Activated CD8-positive, alpha-beta memory T cell treated with anti-CD3 and anti-CD28 coated beads, Interleukin-2, amount 50 U/mL, for 24 hours (primary cell): ENCODE data around the gene MED9.

Source experiments
- DNase-seq: peaks from one replicate; pipeline ENCODE4 v3.0.0-alpha.2; 2020; ENCODE audit errors: extremely low read depth

The MED9 gene

DNA sequence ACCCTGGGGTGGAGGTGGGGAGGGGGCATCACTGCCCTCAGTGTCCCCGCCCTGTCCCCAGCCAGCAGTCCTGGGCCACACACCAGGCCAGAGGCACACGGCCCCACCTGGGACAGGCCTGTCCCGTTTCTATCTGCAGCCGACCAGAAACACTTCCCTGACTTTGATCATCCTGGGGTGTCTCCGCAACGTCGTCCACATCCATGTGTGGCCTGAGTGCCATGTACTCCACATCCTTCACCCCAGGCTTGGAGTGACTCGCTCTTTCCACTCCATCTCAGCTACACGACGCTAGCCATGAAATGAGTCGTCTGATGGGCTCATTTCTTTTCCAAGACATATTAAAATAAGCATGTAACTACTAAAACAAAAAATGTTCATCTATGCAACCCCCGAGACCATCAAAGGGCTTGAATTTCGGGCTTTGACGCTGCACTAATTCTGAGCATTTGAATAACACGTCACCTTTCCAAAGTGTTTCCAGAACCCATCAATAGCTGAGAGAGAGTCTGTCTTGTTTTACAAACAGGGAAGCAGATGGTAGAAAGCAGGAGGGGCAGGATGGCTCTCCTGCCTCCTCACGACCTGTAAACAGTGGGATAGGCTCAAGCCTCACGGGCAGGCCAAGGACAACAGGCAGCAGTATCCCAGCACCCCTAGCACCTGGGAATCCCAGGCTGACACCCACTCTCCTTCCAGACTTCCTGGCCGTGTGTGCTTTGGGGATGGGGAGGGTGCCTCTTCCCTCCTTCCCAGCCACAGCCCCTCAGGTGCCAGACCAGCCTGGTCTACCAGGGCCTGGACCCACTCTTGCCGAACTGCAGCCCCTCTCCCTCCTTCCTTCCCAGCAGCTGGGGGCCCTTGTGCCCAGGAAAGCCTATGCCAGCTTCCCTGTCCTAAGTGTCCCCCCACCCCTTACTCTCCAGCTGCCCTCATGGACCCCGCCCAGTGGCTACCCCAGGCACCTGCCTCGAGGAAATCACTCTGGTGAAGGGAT lies 39.4 kb downstream of the MED9 start:
- DNase-seq: no peak

DNA sequence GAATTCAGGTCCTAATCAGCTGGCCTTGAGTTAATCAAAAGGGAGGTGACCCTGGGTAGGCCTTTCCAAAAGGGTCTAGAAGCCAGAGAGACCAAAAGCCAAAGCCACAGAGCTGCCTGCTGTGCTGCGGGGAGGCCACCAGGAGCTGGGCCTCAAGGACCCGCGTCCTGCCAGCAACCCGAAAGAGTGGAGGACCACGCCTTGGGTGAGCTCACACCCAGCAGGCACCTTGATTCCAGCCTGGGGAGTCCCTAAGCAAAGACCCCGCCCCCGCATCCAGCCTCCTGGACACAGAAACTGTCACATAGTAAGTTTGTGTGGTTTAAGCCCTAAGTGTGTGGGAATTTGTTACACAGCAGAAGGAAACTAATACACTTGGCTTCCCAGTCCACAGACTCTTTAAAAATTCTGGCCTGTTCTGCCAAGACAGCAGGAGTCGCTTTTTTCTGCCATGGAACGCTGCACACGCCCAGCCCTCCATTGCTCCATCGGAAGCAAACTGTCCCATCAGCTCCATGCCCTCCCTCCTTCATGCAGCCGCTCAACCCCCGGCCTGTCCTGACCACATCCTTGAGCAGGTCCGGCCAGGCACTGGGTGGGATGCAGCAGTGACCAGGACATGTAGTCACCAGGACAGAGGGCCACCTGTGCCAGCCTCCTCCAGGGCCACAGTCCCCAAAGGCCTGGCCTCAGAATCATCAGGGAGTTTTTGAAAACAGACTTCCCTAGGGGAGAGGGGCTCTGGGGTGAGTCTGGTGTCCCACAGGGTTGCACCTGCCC lies 40.3 kb downstream of the MED9 start:
- no peak for DNase-seq

DNA sequence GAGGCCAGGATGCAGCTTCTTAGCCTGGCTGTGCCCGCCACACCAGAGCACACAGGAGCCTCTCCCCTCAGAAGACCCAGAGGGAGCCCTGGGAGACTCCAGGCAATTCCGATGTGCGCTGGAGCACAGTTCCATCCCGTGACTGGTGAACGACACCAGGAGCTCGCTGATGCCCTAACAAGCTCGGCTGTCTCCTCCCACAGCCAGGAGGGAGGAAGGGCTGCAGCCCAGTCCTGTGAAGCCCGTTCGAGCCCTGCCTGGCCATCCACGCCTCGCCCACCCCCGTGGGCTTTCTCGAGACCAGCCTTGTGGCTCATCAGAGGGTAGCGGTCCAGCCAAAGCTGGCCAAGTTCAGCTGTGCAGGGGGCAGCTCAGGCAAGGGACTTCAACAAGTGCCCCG lies 41.2 kb downstream of the MED9 start:
- no peak for DNase-seq

DNA sequence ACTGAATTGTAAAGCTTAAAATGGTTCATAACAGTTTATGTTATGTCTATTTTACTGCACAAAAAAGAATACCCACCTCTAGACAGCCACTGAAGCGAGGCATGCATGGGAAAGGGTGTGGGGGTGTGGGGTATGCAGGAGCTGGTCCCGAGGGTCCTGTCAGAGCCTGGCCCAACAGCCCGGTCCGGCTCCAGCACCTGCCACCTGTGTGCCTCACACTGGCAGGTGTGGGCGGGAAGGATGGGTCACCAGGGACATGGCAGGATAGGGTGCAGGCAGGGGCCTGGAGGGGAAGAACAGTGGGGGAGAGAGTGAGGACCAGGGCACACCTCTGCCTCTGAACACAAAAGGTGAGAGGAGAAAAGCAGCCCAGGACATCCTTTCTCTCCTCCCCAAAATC lies 42.2 kb downstream of the MED9 start:
- DNase-seq: no peak

DNA sequence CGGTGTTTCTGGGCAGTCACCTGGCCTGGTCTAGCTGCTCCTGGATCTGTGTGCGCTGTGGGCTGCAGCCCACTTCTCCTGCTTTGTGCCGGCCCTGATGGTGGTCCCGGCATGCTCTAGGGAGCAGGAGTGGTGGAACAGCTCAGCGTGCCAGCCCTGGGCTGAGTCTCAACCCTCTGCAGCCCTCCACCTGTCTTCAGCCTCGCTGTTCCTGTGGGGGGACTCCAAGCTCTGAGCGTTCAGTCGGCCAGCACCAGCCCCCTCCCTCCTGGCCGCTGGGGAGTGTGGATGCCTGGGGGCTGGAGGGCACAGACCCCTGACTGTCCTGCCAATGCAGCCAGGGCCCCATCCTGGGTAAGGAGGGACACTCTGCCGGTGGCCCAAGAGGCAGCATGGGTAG lies 43.1 kb downstream of the MED9 start:
- no peak for DNase-seq

DNA sequence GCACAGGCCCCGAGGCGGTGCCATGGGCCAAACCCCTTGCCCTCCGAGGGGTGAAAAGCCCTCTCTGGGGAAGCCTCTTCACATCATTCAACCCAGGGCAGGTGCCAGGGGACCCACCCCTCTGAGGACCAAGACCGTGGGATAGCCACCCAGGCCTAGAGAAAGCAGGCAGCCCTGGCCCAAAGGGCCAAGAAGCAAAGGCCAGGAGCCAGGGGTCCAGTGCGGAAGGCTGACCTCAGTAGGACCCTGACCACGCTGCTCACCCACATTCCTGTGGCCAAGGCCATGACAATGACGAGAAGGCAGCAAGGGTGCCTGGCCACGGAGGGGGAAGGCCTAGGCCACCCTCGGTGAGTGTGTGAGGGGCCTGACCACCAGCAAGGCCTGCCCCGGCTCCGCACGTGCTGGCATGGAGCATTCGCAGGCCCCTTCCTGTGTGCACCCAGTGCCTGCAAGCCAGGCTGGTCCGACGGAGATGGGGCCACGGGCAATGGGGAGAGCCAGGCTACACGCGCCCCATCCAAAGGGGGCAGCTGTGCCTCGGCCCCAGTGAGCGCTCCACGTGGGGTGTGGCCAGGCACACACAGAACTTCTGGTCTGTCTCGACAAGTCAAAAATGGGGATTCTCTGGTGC lies 43.9 kb downstream of the MED9 start:
- DNase-seq: no peak

DNA sequence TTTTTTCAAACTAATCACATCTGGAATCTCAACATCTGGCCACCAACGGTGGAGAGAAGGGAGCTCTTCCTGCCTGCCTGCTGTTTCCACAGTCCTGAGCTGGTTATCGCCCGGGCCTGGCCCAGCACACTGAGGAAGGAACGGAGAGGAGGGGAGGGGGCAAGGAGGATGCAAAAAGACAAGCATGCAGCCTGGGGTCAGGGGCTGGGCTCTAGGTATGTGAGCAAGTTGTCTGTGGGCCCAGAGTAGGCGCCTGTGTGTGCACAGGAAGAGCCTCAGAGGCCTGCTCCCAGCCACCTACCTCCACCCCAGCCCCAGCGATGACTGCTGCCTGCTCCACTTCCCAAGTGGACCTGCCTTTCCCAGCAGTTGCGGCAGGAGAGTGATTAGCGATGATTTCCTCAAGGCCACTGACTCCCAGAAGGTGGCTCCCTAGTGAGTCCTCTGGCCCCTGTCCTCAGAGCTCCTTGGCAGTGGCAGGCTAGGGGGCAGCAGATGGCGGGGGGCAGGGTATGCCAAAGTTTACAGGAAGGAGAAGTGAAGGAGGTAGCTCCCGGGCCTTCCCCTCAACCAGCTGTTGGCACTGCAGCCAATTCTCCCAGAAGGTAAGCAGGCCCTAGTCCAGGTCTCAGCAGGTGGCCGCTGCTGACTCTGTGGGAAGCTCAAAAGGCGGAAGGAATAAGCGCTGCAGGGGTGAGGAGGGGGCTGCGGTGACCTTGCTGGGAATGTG lies 46.4 kb downstream of the MED9 start:
- DNase-seq: no peak

DNA sequence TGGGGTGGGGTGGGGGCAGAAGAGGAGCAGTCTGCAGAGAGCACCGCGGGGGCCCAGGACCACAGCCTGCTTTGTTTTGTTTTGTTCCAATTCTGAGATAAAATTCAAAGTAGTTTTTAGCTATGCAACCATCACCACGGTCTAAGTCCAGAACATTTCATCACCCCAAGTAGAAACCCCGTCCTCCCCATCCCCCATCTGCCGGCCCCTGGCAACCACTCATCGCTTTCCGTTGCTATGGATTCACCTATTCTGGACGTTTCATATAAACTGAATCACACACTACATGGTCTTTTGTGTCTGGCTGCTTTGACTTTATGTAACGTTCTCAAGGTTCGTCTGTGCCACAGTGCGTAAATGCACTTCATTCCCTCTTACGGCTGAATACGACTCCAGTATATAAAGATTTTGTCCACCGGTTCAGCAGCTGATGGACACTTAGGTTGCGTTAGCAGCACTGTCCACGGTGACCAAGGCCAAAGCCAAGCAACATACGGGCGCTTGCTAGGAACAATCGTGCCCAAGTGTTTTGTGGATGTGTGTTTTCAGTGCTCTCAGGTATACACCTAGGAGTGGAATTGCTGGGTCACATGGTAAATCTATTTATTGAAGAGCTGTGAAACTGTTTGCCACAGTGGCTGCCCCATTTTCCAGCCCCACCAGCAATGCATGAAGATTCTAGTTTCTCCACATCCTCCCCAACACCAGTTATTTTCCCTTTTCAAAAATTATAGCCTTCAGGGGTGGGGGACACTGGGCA lies 47.1 kb downstream of the MED9 start:
- no peak for DNase-seq

DNA sequence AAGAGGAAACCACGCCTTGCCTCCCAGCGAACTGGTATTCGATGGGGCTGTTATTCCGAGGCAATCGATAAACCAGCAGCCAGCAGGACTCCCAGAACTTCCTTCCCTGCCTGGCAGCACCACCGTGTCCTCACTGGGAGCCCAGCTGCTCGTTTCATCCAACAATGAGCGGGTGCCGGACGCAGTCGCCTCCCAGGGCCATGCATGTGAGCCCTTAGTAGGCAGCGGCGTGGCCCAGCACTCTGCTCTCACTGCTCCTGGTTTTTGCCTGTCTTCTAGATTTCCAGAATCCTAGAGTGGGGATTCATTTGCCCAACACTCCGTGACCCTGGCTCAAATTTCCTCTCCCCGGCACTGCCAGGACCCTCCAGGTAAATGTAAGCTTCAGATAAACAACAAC lies 48.5 kb downstream of the MED9 start:
- no peak for DNase-seq

DNA sequence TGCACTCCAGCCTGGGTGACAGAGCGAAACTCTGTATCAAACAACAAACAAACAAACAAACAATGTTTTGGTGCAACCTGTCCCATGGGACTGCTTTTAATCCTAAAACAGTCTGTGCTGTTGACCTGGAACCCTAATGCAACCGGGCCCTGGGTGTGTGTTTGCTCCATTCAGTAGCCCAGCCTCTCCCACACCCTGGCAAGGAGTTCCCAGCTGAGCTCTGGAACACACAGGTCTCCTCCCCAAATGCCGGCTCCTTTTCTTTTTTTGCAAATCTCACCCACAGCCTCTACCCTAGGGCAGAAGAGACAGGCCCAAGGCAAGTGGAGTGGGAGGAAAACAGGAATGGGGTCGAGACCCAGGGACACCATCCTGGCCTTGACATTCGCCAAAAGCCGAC lies 49.2 kb downstream of the MED9 start:
- no peak for DNase-seq

DNA sequence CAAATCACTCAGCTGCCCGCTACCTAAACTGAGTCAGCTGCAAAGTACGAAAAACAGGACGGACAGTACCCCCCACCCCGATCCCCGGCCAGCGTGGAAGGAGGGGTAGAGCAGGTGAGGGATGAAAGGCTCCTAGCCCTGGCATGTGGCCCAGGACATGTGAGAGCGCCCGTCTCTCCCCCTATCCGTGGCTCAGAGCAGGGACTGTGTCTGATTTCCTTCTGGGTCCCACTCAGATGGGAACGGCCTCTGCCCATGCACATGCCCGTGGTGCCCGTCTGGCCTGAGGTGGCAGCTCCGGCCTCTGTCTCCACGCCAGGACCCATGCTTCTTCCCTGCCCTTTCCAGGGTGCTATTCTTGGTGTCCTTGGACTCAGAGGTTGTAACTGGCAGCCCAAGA lies 49.6 kb downstream of the MED9 start:
- no peak for DNase-seq

DNA sequence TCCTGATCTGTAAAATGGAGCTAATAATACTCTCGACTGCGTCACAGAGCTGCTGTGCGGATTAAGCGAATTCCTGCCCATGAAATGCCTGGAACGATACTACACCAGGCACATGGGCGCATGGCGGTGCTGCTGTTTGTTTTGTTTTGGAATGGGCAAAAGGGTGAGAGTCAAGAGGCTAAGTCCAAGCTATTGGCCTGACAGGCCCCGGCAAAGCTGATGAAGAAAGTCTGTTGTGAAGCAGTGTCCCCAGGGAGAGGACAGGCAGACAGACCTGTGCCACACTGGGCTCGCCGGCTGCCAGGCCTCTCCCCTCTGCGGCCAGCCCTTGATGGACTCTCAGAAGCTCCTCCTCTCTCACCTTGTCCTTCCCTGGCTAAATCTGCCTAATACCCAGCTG lies 50.7 kb downstream of the MED9 start:
- DNase-seq: no peak

DNA sequence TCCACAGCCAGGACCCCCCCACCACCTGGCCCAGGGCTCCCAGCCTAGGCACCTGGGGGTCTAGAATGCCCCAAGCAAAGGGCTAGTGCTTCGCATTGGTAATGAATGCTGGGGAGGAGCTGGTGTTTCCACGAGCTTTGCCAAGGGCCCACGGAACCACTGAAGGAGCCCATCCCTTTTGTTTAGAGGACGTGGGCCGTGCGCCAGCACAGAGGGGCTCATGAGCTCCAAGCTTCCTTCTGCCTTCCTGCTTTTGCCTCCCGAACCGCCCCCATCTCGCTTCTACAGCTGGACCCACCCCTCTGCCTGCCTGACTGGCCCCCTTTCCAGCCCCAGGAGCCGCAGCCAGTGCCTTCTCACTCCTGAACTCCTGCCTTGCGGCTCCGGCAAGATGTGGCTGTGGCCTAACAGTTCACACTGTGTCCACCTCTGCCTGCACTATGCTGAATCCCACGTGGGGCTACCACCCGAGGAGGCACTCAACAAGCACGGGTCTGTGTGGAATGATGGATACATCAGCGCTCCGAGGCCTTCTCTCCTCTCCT lies 51.2 kb downstream of the MED9 start:
- no peak for DNase-seq

DNA sequence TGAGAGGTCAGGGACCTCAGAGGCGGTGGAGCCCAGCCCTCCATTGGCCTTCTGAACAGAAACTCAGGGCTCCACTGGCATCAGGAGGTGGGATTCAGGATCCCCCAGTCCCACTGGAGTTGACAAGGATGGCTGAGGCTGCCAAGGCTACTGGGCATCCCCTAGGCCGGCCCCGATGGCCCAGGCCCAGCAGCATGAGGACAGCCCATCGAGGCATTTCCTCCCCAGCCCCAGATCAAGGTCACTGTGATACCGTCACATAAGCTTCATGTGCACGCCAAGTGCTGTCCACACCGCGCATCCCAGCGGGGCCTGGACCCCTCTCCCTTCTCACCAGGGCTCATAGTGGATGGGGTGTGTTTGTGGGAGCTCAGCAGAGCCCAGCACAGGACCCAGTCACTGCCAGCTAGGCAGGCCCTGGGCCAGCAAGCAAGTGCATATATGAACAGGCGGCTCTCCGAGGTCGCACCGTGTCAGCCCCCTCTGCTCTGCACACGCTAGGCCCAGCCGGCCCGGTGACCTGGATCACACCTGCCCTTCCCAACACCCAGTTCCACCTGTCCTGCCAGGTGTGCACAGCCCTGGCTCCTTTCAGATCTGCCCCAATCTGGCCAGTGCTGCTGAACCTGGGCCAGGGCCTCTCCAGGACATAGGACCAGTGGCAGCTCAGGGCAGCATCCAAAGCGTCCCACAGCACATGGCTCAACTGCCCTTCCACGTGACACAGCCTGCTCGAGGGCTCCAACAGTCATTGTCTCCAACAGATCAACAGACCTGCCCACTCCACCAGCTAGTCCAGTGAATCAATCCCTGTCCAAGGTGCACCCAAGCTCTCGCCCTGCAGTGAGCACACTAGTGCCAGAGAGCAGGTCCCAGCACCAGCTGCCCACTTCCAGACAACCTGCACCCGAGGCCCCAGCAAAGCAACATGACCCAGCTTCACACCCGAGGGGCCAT lies 52.2 kb downstream of the MED9 start:
- no peak for DNase-seq

DNA sequence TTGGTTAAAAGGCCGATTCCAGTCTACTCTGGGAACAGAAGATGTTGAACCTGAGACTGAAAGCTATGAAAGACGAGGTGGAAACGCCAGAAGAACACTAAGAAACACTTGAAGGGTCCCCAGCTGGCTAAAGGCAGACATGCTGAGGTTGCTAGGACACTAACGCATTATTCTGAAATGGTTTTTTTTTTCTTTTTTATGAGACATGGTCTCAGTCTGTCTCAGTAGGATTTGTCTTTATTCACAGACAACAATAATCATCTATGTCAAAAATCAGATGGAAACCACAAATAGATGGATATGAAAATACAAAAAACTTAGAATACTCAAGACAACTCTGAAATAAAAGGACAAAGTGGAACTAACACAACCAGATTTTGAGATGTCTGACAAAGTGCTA lies 54.4 kb downstream of the MED9 start:
- DNase-seq: no peak

DNA sequence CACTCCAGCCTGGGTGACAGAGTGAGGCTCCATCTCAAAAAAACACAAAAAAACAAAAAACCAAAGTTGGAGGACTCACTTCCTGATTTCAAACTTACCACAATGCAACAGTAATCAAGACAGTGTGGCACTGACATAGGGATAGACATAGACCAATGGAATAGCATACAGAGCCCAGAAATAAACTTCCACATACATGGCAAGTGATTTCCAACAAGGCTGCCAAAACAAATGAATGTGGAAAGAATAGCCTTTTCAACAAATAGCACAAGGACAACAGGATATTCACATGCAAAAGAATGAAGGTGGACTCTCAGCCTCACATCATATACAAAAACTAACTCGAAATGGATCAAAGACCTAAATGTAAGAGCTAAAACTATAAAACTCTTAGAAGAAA lies 56.2 kb downstream of the MED9 start:
- DNase-seq: no peak

DNA sequence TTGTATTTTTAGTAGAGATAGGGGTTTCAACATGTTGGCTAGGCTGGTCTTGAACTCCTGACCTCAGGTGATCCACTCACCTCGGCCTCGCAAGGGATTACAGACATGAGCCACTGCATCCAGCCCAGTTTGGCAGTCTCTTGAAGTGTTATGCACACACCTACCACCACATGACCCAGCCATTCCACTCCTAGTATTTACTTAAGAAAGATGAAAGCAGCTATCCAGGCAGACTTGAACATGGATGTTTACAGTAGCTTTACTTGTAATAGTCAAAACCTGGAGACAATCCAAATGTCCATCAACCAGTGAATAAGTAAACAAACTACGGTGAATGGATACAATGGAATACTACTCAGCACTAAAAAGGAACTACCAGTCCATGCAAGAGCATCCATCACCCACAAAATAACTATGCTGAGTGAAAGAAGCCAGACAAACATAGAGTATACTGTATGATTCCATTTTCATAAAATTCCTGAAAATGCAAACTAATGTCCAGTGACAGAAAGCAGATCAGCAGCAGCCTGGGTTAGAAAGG lies 57.2 kb downstream of the MED9 start:
- no peak for DNase-seq

DNA sequence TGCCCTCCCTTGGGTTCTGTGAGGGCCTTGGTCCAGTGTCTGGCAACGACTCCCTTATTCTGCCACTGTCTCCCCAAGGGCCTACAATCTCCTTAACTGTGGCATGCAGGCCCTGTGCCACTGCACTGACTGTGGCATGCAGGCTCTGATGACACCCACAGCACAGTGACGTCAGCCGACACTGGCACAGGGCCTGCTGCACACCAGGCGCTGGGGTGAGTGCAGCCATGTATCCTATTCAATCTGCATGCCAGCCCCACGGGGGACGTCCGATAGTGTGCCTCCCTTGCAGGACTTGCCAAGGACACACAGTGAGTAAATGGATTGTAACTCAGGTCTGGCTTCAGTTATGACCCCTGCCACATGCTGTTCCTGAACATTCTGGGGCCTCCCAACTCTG lies 59.2 kb downstream of the MED9 start:
- DNase-seq: no peak

DNA sequence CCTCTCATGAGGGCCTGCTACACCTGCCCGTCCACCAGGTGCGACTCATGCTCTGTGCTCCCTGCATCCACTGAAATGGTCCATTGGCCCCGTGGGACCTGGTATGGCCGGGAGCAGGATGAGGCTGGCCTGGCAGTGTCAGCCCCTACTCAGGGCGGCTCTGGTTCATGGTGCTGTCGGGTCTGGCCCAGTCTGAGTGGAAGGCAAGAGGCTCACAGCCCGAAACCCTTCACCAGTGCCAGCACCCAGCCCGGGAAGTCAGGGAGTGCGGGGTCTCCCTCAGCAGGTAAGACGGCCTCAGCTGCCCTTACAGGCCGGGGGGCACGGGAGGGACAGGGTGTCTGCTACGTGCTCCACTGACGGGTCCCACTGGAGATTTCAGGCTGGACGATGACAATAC lies 59.9 kb downstream of the MED9 start:
- DNase-seq: no peak
